NCI-H526 treated with DMSO at 0.1 percent for 48 hours (cell line): Measurements from ENCODE around the gene ZNF521.

Experiments used
- DNase-seq: peaks from one replicate; lab custom pipeline; 2025; lab: John Stamatoyannopoulos, UW

Gene ZNF521

GRCh38 chr18:25335676-25336075, 16.3 kb downstream of the ZNF521 start:
- DNase-seq = no peak

- no peak for DNase-seq
These were observed 16.9 kb downstream of the ZNF521 start for GRCh38 chr18:25335062-25335461.

GRCh38 chr18:25334588-25334987, 17.4 kb downstream of the ZNF521 start:
- DNase-seq = no peak

GRCh38 chr18:25332002-25332401, 20.0 kb downstream of the ZNF521 start:
- no peak for DNase-seq

GRCh38 chr18:25329783-25330182, 22.2 kb downstream of the ZNF521 start:
- DNase-seq = no peak

- no peak for DNase-seq
These were observed 24.4 kb downstream of the ZNF521 start for GRCh38 chr18:25327584-25327983.

- no peak for DNase-seq
These were observed 25.5 kb downstream of the ZNF521 start for GRCh38 chr18:25326361-25326952.

GRCh38 chr18:25322806-25323205, 29.2 kb downstream of the ZNF521 start:
- no peak for DNase-seq

- no peak for DNase-seq
These were observed 35.5 kb downstream of the ZNF521 start for GRCh38 chr18:25316381-25317018.

- no peak for DNase-seq
These were observed 37.2 kb downstream of the ZNF521 start for GRCh38 chr18:25314838-25315190.

GRCh38 chr18:25314151-25314837, 37.7 kb downstream of the ZNF521 start:
- DNase-seq = no peak

GRCh38 chr18:25313268-25313667, 38.7 kb downstream of the ZNF521 start:
- DNase-seq = no peak

GRCh38 chr18:25310045-25310444, 41.9 kb downstream of the ZNF521 start:
- no peak for DNase-seq

- DNase-seq = no peak
These were observed 43.6 kb downstream of the ZNF521 start for GRCh38 chr18:25308381-25308780.

GRCh38 chr18:25307192-25307591, 44.8 kb downstream of the ZNF521 start:
- DNase-seq = no peak

GRCh38 chr18:25306671-25307070, 45.3 kb downstream of the ZNF521 start:
- no peak for DNase-seq

- DNase-seq = no peak
These were observed 46.4 kb downstream of the ZNF521 start for GRCh38 chr18:25305584-25305983.

- no peak for DNase-seq
These were observed 51.5 kb downstream of the ZNF521 start for GRCh38 chr18:25300492-25300891.

- DNase-seq = no peak
These were observed 52.3 kb downstream of the ZNF521 start for GRCh38 chr18:25299426-25300300.

GRCh38 chr18:25298853-25299274, 53.1 kb downstream of the ZNF521 start:
- DNase-seq = no peak

GRCh38 chr18:25295624-25296138, 56.3 kb downstream of the ZNF521 start:
- DNase-seq = no peak

GRCh38 chr18:25291150-25291549, 60.8 kb downstream of the ZNF521 start:
- no peak for DNase-seq
